ENCODE measurements around the gene SCO1.
"Not testable (repeated sequence)": the region's sequence is repeated elsewhere in the genome, so short reads cannot be mapped to it uniquely, and the experiment has no call there.

SCO1 gene

DNA sequence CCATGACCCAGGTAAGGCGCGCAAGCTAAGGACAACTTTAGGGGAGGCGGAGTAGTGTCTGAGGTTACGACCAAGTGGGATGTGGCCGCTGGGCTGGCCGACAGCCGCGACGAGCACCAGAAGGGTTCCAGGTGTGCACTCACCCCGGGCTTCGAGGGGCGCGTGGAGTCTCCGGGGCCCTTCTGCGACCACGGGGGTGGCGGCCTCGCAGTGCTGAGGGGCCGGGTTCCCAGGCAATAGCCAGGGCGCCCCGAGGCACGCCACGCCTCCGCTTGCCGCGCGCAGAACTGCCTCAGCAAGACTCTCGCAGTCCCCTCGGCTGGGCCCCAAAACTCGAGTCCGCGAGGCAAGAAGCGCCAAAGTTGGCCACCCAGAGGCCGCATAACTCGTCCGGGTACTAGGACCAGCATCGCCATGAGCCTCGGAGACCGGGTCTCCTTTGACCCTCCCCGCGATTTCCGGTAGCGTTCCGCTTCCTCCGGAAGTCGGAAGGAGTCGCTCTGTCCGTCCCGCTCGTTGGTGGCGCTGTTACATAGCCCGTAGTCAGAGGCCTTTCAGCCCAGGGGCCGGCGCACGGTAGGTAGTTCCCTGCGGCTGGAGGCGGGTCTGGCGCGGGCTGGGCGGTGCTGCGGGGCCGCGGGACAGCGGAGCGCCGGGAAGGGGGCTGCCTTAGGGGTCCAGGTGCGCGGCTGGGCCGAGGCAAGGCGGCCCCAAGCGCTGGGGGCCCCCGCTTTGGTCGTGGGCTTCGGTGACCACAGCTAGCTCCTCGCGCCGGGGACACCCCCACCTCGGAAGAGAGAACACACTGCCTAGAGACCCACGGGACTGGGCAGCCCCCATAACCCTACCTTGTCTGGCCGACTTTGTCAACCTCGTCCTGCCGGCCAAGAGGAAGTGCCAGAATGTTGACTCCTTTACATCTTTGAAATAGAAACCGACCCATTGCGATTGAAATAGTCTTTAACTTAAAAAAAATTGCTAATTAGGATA lies at the start of gene SCO1, which contains the start of gene ADPRM:
SCO1 (minus strand) TSS at position 442 of the 990 bp plus-strand sequence; CDS start at position 416, 26 bp downstream.
ADPRM (plus strand) TSS at position 503 of the 990 bp plus-strand sequence. CDS start 7,333 bp downstream, outside the sequence.
- DNase-seq (ENCODE audit: low read depth in 2 of 2, low spot score in 1 of 2), result peak; percentile 73 to 82

DNA sequence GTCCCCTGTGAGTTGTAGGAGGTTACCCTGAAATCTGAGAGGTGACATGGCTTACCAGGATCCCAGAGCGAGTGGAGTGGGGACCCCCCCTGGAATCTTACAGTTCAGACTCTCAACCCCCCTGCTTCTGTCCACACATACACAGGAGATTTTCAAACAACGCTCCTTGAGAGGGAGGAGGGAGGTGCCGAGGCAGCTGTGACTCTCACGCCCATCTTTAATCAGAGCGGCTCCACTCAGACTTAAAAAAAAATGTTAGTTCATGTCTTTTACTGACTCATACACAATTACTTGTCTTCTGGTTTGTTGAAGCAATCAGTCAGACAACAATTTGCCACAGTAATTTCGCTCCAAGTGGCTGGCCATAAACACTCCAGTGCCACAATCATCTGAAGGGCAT lies 47.9 kb upstream of the SCO1 start:
- DNase-seq (ENCODE audit: low read depth in 2 of 2, low spot score in 1 of 2), result no peak

DNA sequence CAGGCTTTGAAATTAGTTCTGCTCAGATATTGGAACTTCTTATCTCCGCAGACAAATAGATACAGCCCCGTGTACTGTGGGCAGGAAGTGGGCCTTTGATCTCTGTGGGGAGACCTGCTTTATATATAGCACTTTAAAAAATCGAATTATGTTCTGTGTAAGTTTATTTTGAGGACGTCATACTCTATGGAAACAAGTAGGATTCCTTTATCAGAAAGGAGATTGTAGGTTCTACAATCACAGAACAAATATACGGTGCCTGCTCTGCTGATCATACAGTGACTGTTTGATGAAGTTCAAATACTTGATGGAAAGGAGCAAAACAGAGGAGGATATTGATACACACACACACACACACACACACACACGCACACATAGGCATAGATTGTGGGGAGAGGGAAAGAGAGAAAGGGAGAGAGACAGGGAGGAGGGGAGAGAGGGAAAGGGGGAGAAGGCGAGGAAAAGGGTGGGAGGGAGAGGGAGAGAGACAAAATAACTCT lies 47.2 kb upstream of the SCO1 start:
- DNase-seq (ENCODE audit: low read depth in 2 of 2, low spot score in 1 of 2), result no peak

DNA sequence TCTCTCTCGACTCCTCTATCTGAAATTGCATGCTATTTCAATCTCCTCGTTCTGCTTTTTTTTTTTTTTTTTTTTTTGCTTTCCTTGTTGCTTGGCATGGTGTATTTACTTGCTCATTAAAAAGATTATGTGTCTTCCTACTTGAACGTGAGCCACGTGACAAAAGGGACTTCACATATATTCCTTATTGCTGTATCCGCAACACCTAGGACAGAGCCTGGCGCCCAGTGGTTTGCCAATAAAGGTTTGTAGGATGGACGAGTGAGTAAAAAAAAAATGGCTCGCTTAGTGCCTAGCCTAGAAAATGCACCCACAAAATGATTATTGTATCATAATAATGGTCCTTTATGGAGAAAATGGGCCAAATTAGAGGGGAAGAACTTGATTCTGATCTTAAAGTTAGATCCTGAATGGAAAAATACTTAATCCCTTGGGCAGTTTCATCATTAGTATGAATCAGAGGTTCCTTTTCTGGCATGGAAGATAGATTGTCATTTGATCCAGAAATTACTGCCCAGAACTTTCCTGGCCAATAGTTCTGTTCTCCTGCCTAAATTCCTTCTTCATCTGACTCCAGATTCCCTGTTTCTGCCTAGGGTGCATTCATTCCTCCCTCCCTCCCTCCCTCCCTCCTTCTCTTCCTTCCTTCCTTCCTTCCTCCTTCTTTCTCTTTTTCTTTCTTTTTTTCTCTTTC lies 46.1 kb upstream of the SCO1 start:
- DNase-seq (ENCODE audit: low read depth in 2 of 2, low spot score in 1 of 2), result no peak

DNA sequence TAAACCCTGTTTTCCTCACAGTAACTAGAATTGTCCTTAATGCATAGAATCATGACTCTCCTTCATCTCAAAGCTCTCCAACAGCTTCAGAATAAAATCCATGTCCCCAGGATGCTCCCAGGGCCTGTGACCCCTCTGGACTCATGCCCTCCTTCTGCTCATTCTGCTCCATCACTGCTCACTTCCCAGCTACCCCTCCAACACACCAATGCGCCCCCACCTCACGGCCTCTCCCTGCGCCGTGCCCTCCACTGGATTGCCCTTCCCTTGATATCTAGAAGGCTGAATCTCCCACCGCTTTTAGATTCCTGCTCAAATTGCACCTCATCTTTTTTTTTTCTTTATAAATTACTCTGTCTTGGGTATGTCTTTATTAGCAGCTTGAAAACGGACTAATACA lies 45.1 kb upstream of the SCO1 start:
- DNase-seq (ENCODE audit: low read depth in 2 of 2, low spot score in 1 of 2), result no peak

DNA sequence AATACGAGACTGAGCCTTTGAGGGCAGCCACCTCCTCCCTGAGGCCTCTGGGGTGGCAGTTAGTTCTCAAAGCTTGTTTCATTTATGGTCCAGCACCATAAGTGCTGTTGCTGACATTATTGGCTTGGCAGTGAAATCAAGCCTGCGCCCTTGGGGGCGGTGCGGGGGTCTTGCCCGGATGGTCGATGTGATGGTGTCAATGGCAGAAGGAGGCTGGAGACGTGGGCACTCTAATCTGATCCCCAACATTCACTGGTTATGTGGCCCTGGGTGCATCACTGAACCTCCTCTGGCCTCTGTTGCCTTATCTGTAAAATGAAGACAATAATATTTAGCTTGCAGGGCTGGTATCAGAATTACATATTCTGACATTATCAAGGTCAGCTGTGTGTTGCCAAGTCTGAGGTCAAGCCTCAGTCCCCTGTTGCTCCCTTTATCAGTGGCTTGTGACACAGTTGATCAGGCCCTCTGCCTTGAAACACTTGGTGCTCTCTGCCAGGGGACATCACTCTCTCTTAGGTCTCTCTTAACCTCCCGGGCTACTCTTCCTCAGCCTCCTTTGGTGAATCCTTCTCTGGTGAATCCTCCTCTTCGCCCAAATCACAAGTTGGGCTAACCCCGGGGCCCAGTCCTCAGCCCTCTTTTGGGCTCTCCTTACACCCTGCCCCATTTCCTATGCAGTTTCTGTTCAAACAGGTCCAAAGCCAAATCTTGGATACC lies 44.2 kb upstream of the SCO1 start:
- DNase-seq (ENCODE audit: low read depth in 2 of 2, low spot score in 1 of 2), result no peak

DNA sequence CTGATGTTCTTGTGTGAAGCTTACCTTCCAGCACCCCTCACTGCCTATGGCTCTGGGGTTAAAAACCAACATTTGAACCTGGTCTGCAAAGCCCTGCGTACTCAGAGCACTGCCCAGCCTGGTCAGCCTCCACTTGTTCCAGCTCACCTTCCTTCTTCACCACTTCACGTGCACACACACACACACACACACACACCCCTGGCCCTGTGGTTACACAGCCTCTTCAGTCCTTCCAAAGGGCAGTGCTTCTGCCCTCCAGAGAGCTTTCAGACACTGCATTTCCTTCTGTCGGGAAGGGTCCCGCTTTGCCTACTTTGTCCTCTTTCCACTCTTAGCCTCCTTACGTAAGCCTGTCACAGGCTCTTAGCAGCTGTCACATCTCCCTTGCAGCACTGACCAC lies 42.1 kb upstream of the SCO1 start:
- DNase-seq (ENCODE audit: low read depth in 2 of 2, low spot score in 1 of 2), result no peak

DNA sequence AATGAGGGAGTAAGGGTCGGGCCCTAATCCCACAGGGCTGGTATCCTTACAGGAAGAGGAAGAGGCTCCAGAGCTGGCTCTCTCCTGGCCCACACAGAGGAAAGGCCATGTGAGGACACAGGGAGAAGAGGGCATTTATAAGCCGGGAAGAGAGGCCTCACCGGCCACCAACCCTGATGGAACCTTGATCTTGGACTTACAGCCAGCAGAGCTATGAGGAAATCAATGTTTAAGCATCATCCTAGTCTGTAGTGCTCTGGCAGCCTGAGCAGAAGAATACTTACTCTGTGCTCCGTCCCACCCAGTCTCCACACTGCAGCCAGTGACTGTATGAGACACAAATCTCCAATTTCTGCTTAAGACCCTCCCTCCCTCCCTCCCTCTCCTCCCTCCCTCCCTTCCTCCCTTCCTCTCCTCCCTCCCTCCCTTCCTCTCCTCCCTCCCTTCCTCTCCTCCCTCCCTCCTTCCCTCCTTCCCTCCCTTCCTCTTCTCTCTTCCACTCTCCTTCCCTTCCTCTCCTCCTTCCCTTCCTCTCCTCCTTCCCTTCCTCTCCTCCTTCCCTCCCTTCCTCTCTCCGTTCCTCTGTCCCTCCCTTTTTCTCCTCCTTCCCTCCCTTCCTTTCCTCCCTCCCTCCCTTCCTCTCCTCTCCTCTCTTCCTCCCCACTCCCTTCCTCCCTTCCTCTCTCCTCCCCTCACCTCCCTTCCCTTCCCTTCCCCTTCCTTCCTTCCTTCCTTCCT lies 41.4 kb upstream of the SCO1 start:
- no peak for DNase-seq (ENCODE audit: low read depth in 2 of 2, low spot score in 1 of 2)

DNA sequence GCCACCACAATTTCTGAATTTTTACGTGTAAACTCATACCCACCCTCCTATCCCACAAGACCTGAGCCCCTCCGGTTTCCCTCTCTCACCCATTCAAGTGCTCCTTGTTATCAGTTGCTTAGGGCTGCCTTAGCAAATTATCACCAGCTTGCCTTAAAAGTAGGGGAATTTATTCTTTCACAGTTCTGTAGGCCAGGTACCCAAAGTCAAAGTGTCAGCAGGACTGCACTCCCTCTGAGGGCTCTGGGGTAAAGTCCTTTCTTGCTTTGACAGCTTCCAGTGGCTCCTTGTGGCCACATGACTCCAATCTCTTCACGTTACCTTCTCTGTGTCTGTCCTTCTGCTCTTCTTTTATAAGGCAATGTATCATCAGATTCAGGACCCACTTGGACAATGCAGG lies 40.4 kb upstream of the SCO1 start:
- DNase-seq (ENCODE audit: low read depth in 2 of 2, low spot score in 1 of 2), result no peak

DNA sequence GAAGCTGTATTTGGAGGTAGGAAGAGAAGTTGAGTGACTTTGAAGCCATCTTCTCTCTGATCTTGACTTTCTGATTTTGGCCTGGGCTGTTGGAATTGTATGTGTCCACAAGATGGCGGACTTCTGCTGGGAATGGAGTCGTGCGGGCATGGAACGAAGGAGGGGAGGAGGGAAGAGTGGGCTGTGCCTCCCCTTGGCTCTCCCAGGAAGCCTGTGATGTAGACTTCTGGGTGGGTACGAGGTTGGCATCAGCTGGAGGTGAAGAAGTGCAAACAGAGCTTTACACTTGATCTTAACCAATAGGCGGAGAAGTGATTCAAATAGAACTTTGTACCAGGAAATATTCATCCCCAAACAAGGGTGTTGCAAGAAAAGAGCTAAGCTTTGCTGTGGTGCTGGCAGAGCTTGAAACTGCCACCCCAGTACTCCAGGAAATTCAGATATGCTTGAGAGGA lies 39.9 kb upstream of the SCO1 start:
- DNase-seq (ENCODE audit: low read depth in 2 of 2, low spot score in 1 of 2), result no peak

DNA sequence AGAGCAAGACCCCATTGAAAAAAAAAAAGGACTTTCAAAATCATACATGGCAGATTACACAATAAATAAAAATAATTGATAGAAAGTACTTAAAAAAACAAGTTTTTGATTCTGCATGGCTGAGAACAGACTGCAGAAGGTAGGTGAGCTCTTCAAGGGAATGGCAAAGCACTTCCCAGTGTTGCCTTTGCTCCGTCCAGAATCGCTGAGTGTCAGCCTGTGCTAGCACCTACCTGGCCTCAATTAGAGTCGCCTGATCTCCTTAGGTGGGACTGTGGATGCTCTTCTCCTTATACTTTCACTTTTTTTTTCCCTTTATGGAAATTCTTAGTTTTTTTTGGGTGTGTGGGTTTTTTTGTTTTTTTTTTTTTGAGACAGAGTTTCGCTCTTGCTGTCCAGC lies 38.5 kb upstream of the SCO1 start:
- DNase-seq (ENCODE audit: low read depth in 2 of 2, low spot score in 1 of 2), result no peak

DNA sequence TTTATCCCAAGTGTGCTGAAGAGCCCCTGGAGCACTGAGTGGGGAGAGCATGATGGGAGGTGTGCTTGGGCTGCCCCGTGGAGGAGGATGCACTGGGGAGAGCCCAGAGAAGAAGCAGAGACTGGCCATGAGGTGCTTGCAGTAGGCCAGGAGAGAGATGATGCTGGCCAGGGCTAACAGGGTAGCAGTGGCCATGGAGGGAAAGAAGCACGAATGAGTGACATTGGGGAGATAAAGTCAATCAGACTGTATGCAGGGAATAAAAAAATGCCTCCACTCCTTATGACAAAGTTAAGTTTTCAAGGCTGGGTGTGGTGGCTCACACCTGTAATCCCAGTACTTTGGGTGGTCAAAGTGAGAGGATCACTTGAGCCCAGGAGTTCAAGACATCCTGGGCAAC lies 37.9 kb upstream of the SCO1 start:
- no peak for DNase-seq (ENCODE audit: low read depth in 2 of 2, low spot score in 1 of 2)

DNA sequence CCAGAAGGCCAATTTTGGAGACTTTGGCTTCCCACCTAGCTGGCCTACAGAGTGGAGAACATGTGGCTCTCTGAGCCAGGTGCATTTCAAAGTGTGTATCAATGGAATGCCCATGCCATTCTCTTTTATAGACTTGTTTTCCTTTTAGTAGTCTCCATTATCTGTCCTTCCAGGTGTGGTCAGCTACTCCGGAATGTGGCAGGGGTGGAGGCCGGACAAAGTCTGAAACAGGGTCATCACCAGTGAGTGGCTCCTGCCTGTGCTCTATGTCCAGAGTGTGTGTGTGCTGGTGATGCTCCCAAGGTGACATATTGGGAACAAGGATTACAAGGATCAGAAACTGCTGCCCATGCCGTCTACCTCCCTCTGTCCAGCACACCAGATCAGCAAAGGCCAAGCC lies 36.3 kb upstream of the SCO1 start:
- DNase-seq (ENCODE audit: low read depth in 2 of 2, low spot score in 1 of 2), result no peak

DNA sequence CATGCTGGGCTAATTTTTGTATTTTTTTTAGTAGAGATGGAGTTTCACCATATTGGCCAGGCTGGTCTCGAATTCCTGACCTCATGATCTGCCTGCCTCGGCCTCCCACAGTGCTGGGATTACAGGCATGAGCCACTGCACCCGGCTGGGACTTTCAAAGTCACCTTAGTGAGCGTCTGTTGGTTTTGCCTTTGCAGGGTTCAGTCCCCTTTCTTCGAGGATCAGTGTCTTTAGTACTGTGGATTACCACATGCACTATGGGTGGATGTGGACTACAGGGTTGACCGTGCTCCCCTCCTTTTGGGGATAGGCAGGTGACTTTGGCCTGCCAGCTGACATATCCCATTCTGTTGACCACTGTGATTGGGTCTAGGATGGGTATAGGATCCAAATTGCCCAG lies 34.8 kb upstream of the SCO1 start:
- DNase-seq (ENCODE audit: low read depth in 2 of 2, low spot score in 1 of 2), result not testable (repeated sequence)

DNA sequence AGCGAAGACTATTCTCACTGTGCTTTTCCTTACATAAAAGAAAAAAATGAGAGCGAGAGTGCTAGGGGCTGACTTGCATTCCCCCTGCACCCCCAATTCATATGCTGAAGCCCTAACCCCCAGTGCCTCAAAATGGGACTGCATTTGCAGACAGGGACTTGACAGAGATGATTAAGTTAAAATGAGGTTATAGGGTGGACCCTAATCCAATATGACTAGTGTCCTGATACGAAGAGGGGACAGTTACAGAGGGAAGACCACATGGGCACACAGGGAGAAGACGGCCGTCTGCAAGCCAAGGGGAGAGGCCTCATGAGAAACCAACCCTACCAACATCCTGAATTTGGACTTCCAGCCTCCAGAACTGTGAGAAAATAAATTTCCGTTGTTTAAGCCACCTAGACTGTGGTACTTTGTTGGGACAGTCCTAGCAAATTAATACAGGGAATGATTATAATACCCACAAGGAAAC lies 34.1 kb upstream of the SCO1 start:
- DNase-seq (ENCODE audit: low read depth in 2 of 2, low spot score in 1 of 2), result no peak

DNA sequence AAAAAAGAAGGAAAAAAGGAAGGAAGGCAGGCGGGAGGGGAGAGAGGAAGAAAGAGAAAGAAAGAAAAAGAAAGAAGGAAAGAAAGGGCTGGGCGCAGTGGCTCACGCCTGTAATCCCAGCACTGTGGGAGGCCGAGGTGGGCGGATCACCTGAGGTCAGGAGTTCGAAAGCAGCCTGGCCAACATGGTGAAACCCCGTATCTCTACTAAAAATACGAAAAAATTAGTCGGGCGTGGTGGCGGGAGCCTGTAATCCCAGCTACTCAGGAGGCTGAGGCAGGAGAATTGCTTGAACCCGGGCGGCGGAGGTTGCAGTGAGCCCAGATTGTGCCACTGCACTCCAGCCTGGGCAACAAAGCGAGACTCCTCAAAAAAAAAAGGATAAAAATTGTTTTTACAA lies 32.9 kb upstream of the SCO1 start:
- DNase-seq (ENCODE audit: low read depth in 2 of 2, low spot score in 1 of 2), result not testable (repeated sequence)

DNA sequence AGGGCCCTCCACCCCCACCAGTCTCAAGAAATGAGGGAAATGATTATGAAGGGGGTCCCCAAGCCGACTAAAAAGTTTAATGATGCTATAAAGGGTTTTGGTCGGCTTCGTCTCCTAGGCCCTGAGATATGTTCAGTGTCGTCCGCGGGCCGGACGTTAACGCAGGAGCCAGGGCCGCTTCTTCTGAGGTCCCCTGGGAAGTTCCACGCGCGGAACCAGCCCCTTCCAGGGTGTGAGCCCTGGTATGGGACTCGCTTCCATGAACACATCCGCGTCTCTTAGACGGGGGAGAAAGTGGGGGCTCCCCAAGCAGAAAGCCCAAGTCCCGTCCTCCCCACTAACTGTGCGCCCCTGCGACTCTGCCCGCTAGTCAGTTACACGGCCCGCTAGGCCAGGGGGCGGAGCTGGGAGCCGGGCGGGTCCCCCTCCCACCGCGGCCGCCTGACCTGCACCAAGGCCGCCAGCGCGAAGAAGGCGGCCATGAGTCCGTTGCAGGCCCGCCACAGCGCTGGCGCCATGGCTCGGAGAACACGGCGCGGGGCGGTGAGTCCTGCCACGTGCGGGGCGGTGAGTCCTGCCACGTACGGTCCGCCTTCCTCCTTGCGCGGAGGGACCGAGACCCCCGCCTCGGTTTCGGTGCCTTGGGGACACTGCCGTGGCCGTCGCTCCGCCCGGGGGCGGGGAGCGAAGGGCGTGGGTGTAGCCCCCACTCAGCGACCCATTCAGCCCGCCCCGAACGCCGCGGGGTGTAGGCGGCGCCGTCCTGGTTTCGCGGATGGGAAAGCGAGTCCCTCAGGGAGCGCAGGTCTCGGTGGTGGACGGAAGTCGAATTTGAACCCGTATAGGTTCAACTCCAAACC lies 32.2 kb upstream of the SCO1 start, which contains the start of gene TMEM220:
TMEM220 (minus strand) TSS at position 690 of the 860 bp plus-strand sequence; CDS start at position 518, 172 bp downstream.
- DNase-seq (ENCODE audit: low read depth in 2 of 2, low spot score in 1 of 2), result peak in 1 of 2 donors; percentile 15

DNA sequence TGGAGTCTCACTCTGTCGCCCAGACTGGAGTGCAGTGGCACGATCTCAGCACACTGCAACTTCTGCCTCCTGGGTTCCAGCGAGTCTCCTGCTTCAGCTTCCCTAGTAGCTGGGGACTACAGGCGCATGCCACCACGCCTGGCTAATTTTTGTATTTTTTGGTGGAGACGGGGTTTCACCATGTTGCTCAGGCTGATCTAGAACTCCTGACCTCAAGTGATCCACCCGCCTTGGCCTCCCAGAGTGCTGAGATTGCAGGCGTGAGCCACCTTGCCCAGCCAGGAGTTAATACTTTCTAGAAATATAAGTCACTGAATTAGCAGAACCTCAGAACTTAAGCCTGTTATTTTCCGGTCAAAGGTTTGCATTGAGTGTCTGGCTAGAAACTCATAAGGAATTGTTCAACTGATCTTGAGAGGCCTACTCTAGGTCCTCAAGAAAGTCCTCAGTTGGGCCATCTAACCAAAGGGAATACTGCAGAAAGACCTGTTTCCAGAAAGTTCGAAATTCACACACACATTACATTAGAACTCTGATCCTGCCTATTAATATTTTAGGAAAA lies 31.1 kb upstream of the SCO1 start:
- DNase-seq (ENCODE audit: low read depth in 2 of 2, low spot score in 1 of 2), result no peak

DNA sequence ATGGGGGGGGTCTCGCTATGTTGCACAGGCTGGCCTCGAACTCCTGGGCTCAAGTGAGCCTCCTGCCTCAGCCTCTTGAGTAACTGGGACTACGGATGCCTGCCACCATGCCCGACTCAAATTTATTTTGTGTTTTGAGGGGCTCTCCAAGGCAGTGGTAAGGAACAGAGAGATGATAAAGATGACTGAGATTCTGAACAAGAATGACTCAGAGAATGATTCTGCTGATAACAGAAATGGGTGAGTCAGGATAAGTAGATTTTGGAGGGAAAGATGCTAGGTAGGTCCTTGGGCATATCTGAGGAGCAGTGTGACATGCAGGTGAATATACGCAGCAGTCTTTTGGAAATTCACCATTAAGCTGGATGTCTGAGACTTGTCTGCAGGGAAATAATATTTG lies 29.9 kb upstream of the SCO1 start:
- DNase-seq (ENCODE audit: low read depth in 2 of 2, low spot score in 1 of 2), result no peak
